ENCODE results near the gene BRINP3. TPM values are rescaled to one million over a fixed set of nuclear protein-coding genes. Genes with fewer than 3 reads are reported as not detected.

Gene BRINP3
- total and polyA plus RNA-seq, 2 of the 13 experiments (the other 11 are each of a cell fraction or from before 2014, with no cell fraction given), result not detected

DNA sequence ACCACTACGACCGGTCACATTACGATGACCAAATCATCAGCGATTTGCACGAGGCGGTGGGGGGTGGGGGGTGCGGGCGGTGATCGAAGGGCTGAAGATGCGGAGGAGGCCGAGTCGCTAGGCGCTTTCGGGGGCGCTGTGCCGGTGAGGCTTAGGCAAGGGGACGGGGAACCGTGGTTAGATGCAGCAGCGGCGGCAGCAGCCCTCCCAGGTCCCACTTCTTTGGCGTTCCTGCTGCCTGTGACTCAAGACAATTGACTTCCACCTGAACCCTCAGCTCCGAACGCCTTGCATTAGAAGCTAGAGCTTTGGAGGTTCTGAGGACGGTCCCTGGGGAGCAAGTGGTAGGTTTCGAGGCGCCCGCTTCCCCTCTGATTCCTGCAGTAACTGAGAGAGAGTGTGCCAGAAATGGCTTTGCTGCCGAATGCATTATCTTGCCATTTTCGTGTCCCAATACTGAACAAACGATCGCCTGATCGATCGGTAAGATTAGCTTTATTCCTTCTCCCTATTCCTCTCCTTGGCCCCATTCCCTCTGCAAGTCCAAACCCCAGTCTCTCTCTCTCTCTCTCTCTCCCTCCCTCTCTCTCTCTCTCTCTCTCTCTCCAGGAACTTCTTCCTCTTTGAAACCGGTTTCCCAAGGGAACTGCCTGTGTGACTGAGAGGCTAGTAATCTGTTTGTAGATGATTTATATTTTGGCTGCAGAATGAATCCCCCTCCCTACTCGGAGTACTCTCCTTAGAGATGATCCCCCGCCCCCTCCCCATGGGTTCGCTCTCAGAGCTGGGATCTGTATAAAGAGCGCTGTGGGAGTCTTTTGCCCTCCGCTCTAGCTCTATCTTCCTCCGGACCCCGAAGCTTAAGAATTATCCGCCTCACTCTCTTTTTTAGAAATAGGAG, 735 bp upstream of the BRINP3 start:
- CTCF ChIA-PET (ENCODE audit: low intra/inter-chr PET ratio, low total read pairs), result no interaction called here
- Histone ChIP-seq H3K9me3 (ENCODE audit: low read length) (no peaks in the 10 kb centered on the region), H3K9ac (ENCODE audit: insufficient read depth, low read depth, low read length) (no peak overlapping the region), H3K36me3 (replicated peaks in 1 of 2; ENCODE audit: control insufficient read depth in 1 of 2, insufficient read depth in 2 of 2, low read length in 2 of 2) (no peaks in the 10 kb centered on the region), H3K27ac (ENCODE audit: extremely low read length, insufficient read depth, low read length) (no peak overlapping the region), H3K79me2 (ENCODE audit: insufficient read depth, low read length) (no peaks in the 10 kb centered on the region), H3K4me1 (ENCODE audit: insufficient read depth, low read length) (no peaks in the 10 kb centered on the region), H3K27me3 (ENCODE audit: control insufficient read depth in 1 of 2, insufficient read depth in 2 of 2, low read length in 2 of 2) (peaks cover 0 to 37% of the 10 kb centered on the region in 2 experiments; a peak in 2 of 5 replicates), H3K4me3 (replicated peaks in 1 of 3; ENCODE audit: insufficient read depth in 1 of 3, low read depth in 2 of 3, low read length in 3 of 3) (no peak overlapping the region), H3K4me2 (ENCODE audit: low read depth, low read length) (peak overlapping the region; percentile 18; the same call in 1 of the 2 replicates), H4K20me1 (ENCODE audit: insufficient read depth, low read length) (no peaks in the 10 kb centered on the region), H2AFZ (ENCODE audit: low read length) (no peak overlapping the region)
- FAIRE-seq (no peak), DNase-seq (ENCODE audit: low spot score) (no peak), ATAC-seq (peak; percentile 54)
- BruUV-seq (replicated peaks), result no TSS peak
- in situ Hi-C loops (cut with HindIII; ENCODE audit: extremely low pct_ligation_motif_present, low pct_unique_long_range_greater_than_20kb) (no loop called here), intact Hi-C loops (cut with micrococcal nuclease; ENCODE audit: unreplicated experiment) (no loop called here)
- POLR2A ChIA-PET, result no interaction called here
- TF ChIP-seq POLR2A (IDR thresholded peaks at IDR 0.05; ENCODE audit: insufficient read depth in 1 of 2, low read depth in 2 of 2, low read length in 2 of 2) (no peak), ZNF678 (CRISPR knock-in tag; IDR thresholded peaks at IDR 0.05) (no peak), RXRB (CRISPR knock-in tag; IDR thresholded peaks at IDR 0.05; ENCODE audit: borderline replicate concordance) (no peak)
- 17% methylated on average over 29 of the region's 42 CpGs for WGBS (ENCODE audit: low lambda C conversion rate)

DNA sequence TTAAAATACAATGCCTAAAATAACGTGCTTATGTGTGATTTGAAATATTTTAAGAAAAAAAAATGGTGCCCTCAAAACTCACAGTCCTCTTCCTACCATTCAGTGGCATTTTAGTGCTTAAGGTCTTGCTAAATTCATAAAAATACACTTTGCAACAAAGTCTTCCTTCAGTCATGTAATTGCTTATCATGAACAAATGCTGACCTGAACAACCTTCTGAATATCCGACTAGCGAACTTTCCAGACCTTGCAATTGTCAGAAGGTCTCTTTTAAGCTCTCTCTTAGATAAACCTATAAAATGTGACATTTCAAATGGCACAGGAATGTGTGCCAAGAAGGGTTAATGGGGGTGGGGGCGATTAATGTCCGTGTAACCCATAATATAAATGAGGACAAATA, 858 bp downstream of the BRINP3 start:
- H3K27me3 ChIP-seq (ENCODE audit: control insufficient read depth in 1 of 2, insufficient read depth in 2 of 2, low read length in 2 of 2), result peaks cover 0 to 37% of the 10 kb centered on the region in 2 experiments; a peak in 2 of 5 replicates
- H3K4me3 ChIP-seq (replicated peaks in 1 of 3; ENCODE audit: insufficient read depth in 1 of 3, low read depth in 2 of 3, low read length in 3 of 3), result no peak overlapping the region
- DNase-seq (ENCODE audit: low spot score), result no peak
- H3K27ac ChIP-seq (ENCODE audit: extremely low read length, insufficient read depth, low read length), result no peak overlapping the region
- no peak overlapping the region for H3K4me2 ChIP-seq (ENCODE audit: low read depth, low read length)
- in situ Hi-C loops (cut with HindIII; ENCODE audit: extremely low pct_ligation_motif_present, low pct_unique_long_range_greater_than_20kb) (no loop called here), intact Hi-C loops (cut with micrococcal nuclease; ENCODE audit: unreplicated experiment) (no loop called here)
- ChIA-PET CTCF (ENCODE audit: low intra/inter-chr PET ratio, low total read pairs) (no interaction called here), POLR2A (no interaction called here)
- no TSS peak for BruUV-seq (replicated peaks)
- H3K36me3 ChIP-seq (replicated peaks in 1 of 2; ENCODE audit: control insufficient read depth in 1 of 2, insufficient read depth in 2 of 2, low read length in 2 of 2), result no peaks in the 10 kb centered on the region
- no peak overlapping the region for H3K9ac ChIP-seq (ENCODE audit: insufficient read depth, low read depth, low read length)
- no peak for ATAC-seq
- no peak overlapping the region for H2AFZ ChIP-seq (ENCODE audit: low read length)
- no peak for FAIRE-seq
- H3K4me1 ChIP-seq (ENCODE audit: insufficient read depth, low read length), result no peaks in the 10 kb centered on the region
- no peaks in the 10 kb centered on the region for H4K20me1 ChIP-seq (ENCODE audit: insufficient read depth, low read length)
- no peaks in the 10 kb centered on the region for H3K79me2 ChIP-seq (ENCODE audit: insufficient read depth, low read length)
- TF ChIP-seq ZNF343 (CRISPR knock-in tag; IDR thresholded peaks at IDR 0.05), result no peak
- no peak for TF ChIP-seq PAX8 (CRISPR knock-in tag; IDR thresholded peaks at IDR 0.05; ENCODE audit: borderline replicate concordance)
- TF ChIP-seq, protein P1, sequence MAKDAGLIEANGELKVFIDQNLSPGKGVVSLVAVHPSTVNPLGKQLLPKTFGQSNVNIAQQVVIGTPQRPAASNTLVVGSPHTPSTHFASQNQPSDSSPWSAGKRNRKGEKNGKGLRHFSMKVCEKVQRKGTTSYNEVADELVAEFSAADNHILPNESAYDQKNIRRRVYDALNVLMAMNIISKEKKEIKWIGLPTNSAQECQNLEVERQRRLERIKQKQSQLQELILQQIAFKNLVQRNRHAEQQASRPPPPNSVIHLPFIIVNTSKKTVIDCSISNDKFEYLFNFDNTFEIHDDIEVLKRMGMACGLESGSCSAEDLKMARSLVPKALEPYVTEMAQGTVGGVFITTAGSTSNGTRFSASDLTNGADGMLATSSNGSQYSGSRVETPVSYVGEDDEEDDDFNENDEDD (CRISPR knock-in tag; IDR thresholded peaks at IDR 0.05; ENCODE audit: borderline replicate concordance), result no peak
- TF ChIP-seq KDM5B (CRISPR knock-in tag; IDR thresholded peaks at IDR 0.05; ENCODE audit: borderline replicate concordance), result no peak
- TF ChIP-seq, protein P2, sequence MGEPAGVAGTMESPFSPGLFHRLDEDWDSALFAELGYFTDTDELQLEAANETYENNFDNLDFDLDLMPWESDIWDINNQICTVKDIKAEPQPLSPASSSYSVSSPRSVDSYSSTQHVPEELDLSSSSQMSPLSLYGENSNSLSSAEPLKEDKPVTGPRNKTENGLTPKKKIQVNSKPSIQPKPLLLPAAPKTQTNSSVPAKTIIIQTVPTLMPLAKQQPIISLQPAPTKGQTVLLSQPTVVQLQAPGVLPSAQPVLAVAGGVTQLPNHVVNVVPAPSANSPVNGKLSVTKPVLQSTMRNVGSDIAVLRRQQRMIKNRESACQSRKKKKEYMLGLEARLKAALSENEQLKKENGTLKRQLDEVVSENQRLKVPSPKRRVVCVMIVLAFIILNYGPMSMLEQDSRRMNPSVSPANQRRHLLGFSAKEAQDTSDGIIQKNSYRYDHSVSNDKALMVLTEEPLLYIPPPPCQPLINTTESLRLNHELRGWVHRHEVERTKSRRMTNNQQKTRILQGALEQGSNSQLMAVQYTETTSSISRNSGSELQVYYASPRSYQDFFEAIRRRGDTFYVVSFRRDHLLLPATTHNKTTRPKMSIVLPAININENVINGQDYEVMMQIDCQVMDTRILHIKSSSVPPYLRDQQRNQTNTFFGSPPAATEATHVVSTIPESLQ (CRISPR knock-in tag; conservative IDR thresholded peaks at IDR 0.05), result no peak
- TF ChIP-seq POLR2AphosphoS5 (IDR thresholded peaks at IDR 0.05; ENCODE audit: low read depth, low read length), result no peak
- no peak for TF ChIP-seq MIER2 (CRISPR knock-in tag; IDR thresholded peaks at IDR 0.05)
- TF ChIP-seq KAT7 (CRISPR knock-in tag; IDR thresholded peaks at IDR 0.05; ENCODE audit: borderline replicate concordance), result no peak
- no peak for TF ChIP-seq SMC3 (IDR thresholded peaks at IDR 0.05; ENCODE audit: low read length)
- under 1% methylated on average over 5 of the region's 5 CpGs for WGBS (ENCODE audit: low lambda C conversion rate)
- H3K9me3 ChIP-seq (ENCODE audit: low read length), result no peaks in the 10 kb centered on the region
